Caco-2 (cell line): ENCODE measurements around the gene SCFD2. TPM values are rescaled to one million over a fixed set of nuclear protein-coding genes. Genes with fewer than 3 reads are reported as not detected.
"Not testable (repeated sequence)": the region's sequence is repeated elsewhere in the genome, so short reads cannot be mapped to it uniquely, and the experiment has no call there.

ENCODE experiments used
- BruUV-seq: library from RNA; stranded (reverse); fragments of 400-500 nt; replicated peaks from 2 replicates; lab custom pipeline; 2021; lab: Mats Ljungman, UMichigan
- CTCF ChIA-PET: fragments of 300-600 bp; sonication (Branson Sonifier 250); formaldehyde crosslinking; loops from one replicate; lab custom pipeline; 2022; ENCODE audit warnings: antibody characterized with exemption; lab: Charles Lee
- POLR2A ChIA-PET: fragments of 300-600 bp; sonication (Branson Sonifier 250); formaldehyde crosslinking; loops from one replicate; lab custom pipeline; 2022; ENCODE audit warnings: antibody characterized with exemption; lab: Charles Lee
- DNase-seq, 2 experiments: peaks; one replicate each; pipeline versions ENCODE4 v3.0.0 to v3.0.0-alpha.2; 2020 to 2022
- H3K27me3 ChIP-seq: replicated peaks from 2 replicates; pipeline ENCODE4 v1.6.0; 2011; ENCODE audit warnings: low read length; ENCODE audit not compliant: control insufficient read depth, insufficient read depth
- H3K36me3 ChIP-seq: 2 replicates; pipeline ENCODE4 v1.5.1; 2011; ENCODE audit warnings: low read length; ENCODE audit not compliant: control insufficient read depth, insufficient read depth
- H3K4me1 ChIP-seq: fragments of 250-450 bp; sonication (Bioruptor Pico); 2 replicates; pipeline ENCODE4 v1.5.1; 2020; ENCODE audit warnings: mild to moderate bottlenecking
- H3K4me3 ChIP-seq: 2 replicates; pipeline ENCODE4 v1.5.1; 2011; ENCODE audit warnings: low read depth, mild to moderate bottlenecking, control low read depth, low read length
- H3K9me3 ChIP-seq: fragments of 250-450 bp; sonication (Bioruptor Pico); 2 replicates; pipeline ENCODE4 v1.5.1; 2020; ENCODE audit warnings: mild to moderate bottlenecking, moderate library complexity
- H3K27ac Mint-ChIP-seq: one replicate; pipeline ENCODE4 v1.8.0; 2022; ENCODE audit warnings: mixed read lengths; ENCODE audit not compliant: unreplicated experiment
- H3K27me3 Mint-ChIP-seq: one replicate; pipeline ENCODE4 v1.8.0; 2022; ENCODE audit warnings: mixed read lengths; ENCODE audit not compliant: insufficient read depth, unreplicated experiment
- H3K36me3 Mint-ChIP-seq: one replicate; pipeline ENCODE4 v1.8.0; 2022; ENCODE audit warnings: mild to moderate bottlenecking, mixed read lengths; ENCODE audit not compliant: insufficient read depth, unreplicated experiment
- H3K4me1 Mint-ChIP-seq: one replicate; pipeline ENCODE4 v1.8.0; 2022; ENCODE audit warnings: low read depth, mixed read lengths; ENCODE audit not compliant: unreplicated experiment
- H3K4me3 Mint-ChIP-seq: one replicate; pipeline ENCODE4 v1.8.0; 2022; ENCODE audit warnings: mild to moderate bottlenecking, moderate library complexity, mixed read lengths; ENCODE audit not compliant: unreplicated experiment
- H3K9me3 Mint-ChIP-seq: one replicate; pipeline ENCODE4 v1.8.0; 2022; ENCODE audit warnings: mixed read lengths; ENCODE audit not compliant: unreplicated experiment
- CTCF ChIP-seq, 2 experiments: fragments of 200-600 bp in 1 of 2; IDR thresholded peaks; 1 replicate in 1 of 2; 2 replicates in 1 of 2; pipeline versions ENCODE4 v1.5.1 to v1.8.0; 2011 to 2022; ENCODE audit warnings: antibody characterized with exemption in 1 of 2, control low read depth in 1 of 2, inconsistent platforms in 1 of 2, low read depth in 1 of 2, low read length in 1 of 2, mild to moderate bottlenecking in 1 of 2, moderate library complexity in 1 of 2; ENCODE audit not compliant: insufficient read depth in 1 of 2, severe bottlenecking in 1 of 2, unreplicated experiment in 1 of 2
- intact Hi-C: fragments of 100-400 bp; cut with micrococcal nuclease; formaldehyde crosslinking; loops from one replicate; pipeline ENCODE4 v1.10.0; 2022; ENCODE audit not compliant: unreplicated experiment
- total RNA-seq: library from RNA; stranded (reverse); gene quantifications from 2 replicates; pipeline ENCODE4 v1.2.3, GENCODE V29; 2022

The SCFD2 gene
- total RNA-seq, 1 experiment from 2014 or later, result 12.2 TPM

GRCh38 chr4:52836120-52836519 lies 529.7 kb downstream of the SCFD2 start:
- ChIA-PET CTCF (no interaction called here), POLR2A (no interaction called here)
- peaks cover 20% of the 10 kb centered on the region for H3K4me1 ChIP-seq
- no peak for TF ChIP-seq CTCF (IDR thresholded peaks at IDR 0.05; ENCODE audit: insufficient read depth in 1 of 2, low read depth in 1 of 2, low read length in 1 of 2, severe bottlenecking in 1 of 2, unreplicated experiment in 1 of 2)
- H3K9me3 ChIP-seq, result no peaks in the 10 kb centered on the region
- no TSS peak for BruUV-seq
- Mint-ChIP-seq H3K4me1 (peaks cover 18% of the 10 kb centered on the region), H3K4me3 (no peak overlapping the region), H3K9me3 (no peaks in the 10 kb centered on the region), H3K36me3 (no peaks in the 10 kb centered on the region), H3K27ac (no peak overlapping the region), H3K27me3 (no peaks in the 10 kb centered on the region)
- H3K36me3 ChIP-seq, result no peaks in the 10 kb centered on the region
- intact Hi-C loops, result no loop called here
- H3K27me3 ChIP-seq, result no peaks in the 10 kb centered on the region
- DNase-seq, result no peak
- H3K4me3 ChIP-seq, result no peak overlapping the region

- CTCF ChIA-PET, H3K9me3 ChIP-seq, H3K36me3 Mint-ChIP-seq, intact Hi-C loops, DNase-seq, H3K4me3 Mint-ChIP-seq, H3K36me3 ChIP-seq, BruUV-seq, H3K9me3 Mint-ChIP-seq, H3K27me3 ChIP-seq, POLR2A ChIA-PET, H3K27ac Mint-ChIP-seq, H3K4me3 ChIP-seq, H3K27me3 Mint-ChIP-seq: not testable (repeated sequence)
- peaks cover 20% of the 10 kb centered on the region for H3K4me1 ChIP-seq
- H3K4me1 Mint-ChIP-seq, result peaks cover 18% of the 10 kb centered on the region
Observed at GRCh38 chr4:52834641-52835456, 531.0 kb downstream of the SCFD2 start.

- no peak overlapping the region for H3K27ac Mint-ChIP-seq
- H3K9me3 ChIP-seq, result no peaks in the 10 kb centered on the region
- no peak overlapping the region for H3K4me3 Mint-ChIP-seq
- no peak for DNase-seq
- no peak overlapping the region for H3K4me3 ChIP-seq
- no peaks in the 10 kb centered on the region for H3K36me3 ChIP-seq
- H3K4me1 ChIP-seq, result peaks cover 17% of the 10 kb centered on the region
- H3K9me3 Mint-ChIP-seq, result no peaks in the 10 kb centered on the region
- H3K27me3 ChIP-seq, result no peaks in the 10 kb centered on the region
- CTCF ChIA-PET, result no interaction called here
- no peak for TF ChIP-seq CTCF (IDR thresholded peaks at IDR 0.05; ENCODE audit: insufficient read depth in 1 of 2, low read depth in 1 of 2, low read length in 1 of 2, severe bottlenecking in 1 of 2, unreplicated experiment in 1 of 2)
- H3K4me1 Mint-ChIP-seq, result peaks cover 14% of the 10 kb centered on the region
- BruUV-seq, result no TSS peak
- H3K36me3 Mint-ChIP-seq, result no peaks in the 10 kb centered on the region
- intact Hi-C loops, result no loop called here
- H3K27me3 Mint-ChIP-seq, result no peaks in the 10 kb centered on the region
- POLR2A ChIA-PET, result no interaction called here
Observed at GRCh38 chr4:52833941-52834525, 531.8 kb downstream of the SCFD2 start.
